ENCODE data around the gene CSMD2.

DNA sequence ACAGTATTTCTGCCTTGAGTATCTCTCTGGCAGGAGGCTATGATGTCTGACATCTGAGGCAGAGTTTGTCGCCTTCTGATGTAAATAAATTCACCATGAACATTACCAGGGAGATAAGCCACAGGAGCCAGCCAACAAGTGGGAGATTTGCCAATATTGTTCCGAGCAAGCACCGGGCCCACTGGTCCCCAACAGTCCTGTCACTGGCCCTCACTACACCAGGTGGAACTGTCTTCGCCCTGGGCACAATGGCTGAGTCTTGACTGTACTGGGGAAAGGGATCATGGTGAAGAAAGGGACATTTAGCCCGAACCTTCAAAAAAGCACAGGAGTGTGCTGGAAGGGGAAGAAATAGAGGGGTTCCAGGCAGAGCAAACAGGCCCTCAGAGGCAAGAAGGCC, 243.7 kb downstream of the CSMD2 start:
- TF ChIP-seq, protein P1, sequence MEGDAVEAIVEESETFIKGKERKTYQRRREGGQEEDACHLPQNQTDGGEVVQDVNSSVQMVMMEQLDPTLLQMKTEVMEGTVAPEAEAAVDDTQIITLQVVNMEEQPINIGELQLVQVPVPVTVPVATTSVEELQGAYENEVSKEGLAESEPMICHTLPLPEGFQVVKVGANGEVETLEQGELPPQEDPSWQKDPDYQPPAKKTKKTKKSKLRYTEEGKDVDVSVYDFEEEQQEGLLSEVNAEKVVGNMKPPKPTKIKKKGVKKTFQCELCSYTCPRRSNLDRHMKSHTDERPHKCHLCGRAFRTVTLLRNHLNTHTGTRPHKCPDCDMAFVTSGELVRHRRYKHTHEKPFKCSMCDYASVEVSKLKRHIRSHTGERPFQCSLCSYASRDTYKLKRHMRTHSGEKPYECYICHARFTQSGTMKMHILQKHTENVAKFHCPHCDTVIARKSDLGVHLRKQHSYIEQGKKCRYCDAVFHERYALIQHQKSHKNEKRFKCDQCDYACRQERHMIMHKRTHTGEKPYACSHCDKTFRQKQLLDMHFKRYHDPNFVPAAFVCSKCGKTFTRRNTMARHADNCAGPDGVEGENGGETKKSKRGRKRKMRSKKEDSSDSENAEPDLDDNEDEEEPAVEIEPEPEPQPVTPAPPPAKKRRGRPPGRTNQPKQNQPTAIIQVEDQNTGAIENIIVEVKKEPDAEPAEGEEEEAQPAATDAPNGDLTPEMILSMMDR (conservative IDR thresholded peaks at IDR 0.05; ENCODE audit: low read depth, low read length) = no peak
- no peak for TF ChIP-seq EZH2 (IDR thresholded peaks at IDR 0.05; ENCODE audit: borderline replicate concordance, low read depth, low read length, poor library complexity, severe bottlenecking)
